Measurements from ENCODE around the gene NGEF. TPM values are rescaled to one million over a fixed set of nuclear protein-coding genes. Genes with fewer than 3 reads are reported as not detected.
A peak's percentile ranks its signal among the peaks of the same experiment; 100 is the strongest.

NGEF gene
- total RNA-seq, 1 experiment from 2014 or later: 1.9 TPM

DNA sequence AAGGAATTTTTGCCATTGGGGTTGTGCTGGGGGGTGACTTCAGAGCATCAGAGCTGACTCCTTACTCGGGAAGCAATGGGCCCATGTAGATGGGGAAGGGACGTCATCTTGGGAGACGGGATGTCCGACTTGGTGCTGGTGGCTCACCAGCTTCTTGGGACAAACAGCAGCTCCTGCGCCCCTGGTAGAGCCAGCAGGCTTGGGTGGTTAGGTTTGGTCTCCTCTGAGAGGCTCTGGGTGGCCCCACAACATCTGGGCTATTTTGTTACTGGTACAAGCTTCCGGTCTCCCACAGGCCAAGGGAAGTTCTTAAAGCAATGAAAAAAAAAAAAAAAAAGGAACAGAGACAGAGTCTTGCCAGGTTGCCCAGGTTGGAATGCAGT is 1.8 kb downstream of the NGEF start:
- H4K20me1 ChIP-seq (ENCODE audit: control insufficient read depth, insufficient read depth, insufficient read length): no peaks in the 10 kb centered on the region
- Mint-ChIP-seq H3K9me3 (peaks cover 0 to 5% of the 10 kb centered on the region in 2 experiments; a peak in 2 of 5 replicates), H3K4me1 (no peaks in the 10 kb centered on the region), H3K36me3 (ENCODE audit: insufficient read depth in 1 of 3, low read depth in 3 of 3) (no peaks in the 10 kb centered on the region), H3K27ac (no peak overlapping the region), H3K27me3 (ENCODE audit: low read depth) (peaks cover 3% of the 10 kb centered on the region; the same call in 1 of the 2 replicates), H3K4me3 (no peak overlapping the region)
- no peak overlapping the region for H2BK20ac ChIP-seq (ENCODE audit: low read depth, low read length, poor library complexity, severe bottlenecking)
- H3K79me2 ChIP-seq (ENCODE audit: insufficient read depth, low read length): no peaks in the 10 kb centered on the region
- H4K5ac ChIP-seq (ENCODE audit: insufficient read length, low read depth, low read length): no peak overlapping the region
- no peak overlapping the region for H2BK5ac ChIP-seq (ENCODE audit: insufficient read length, low read length)
- no peaks in the 10 kb centered on the region for H3K4me1 ChIP-seq (ENCODE audit: insufficient read depth, low read length)
- H3K18ac ChIP-seq (ENCODE audit: insufficient read length, low read depth, low read length): no peak overlapping the region
- TF ChIP-seq, protein P1, sequence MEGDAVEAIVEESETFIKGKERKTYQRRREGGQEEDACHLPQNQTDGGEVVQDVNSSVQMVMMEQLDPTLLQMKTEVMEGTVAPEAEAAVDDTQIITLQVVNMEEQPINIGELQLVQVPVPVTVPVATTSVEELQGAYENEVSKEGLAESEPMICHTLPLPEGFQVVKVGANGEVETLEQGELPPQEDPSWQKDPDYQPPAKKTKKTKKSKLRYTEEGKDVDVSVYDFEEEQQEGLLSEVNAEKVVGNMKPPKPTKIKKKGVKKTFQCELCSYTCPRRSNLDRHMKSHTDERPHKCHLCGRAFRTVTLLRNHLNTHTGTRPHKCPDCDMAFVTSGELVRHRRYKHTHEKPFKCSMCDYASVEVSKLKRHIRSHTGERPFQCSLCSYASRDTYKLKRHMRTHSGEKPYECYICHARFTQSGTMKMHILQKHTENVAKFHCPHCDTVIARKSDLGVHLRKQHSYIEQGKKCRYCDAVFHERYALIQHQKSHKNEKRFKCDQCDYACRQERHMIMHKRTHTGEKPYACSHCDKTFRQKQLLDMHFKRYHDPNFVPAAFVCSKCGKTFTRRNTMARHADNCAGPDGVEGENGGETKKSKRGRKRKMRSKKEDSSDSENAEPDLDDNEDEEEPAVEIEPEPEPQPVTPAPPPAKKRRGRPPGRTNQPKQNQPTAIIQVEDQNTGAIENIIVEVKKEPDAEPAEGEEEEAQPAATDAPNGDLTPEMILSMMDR (conservative IDR thresholded peaks at IDR 0.05): no peak
- H3K9ac ChIP-seq (ENCODE audit: extremely low read depth, insufficient read length, low read length): no peak overlapping the region
- no peak overlapping the region for H3T11ph ChIP-seq (ENCODE audit: low read length)
- no peaks in the 10 kb centered on the region for H3K27me3 ChIP-seq (ENCODE audit: insufficient read depth, low read length)
- peak; percentile 10 for DNase-seq
- no peak overlapping the region for H3K27ac ChIP-seq (ENCODE audit: insufficient read length, low read depth, low read length)
- H2BK12ac ChIP-seq (ENCODE audit: insufficient read length, low read depth, low read length): no peak overlapping the region
- no peak overlapping the region for H2AFZ ChIP-seq (ENCODE audit: low read length)
- no peaks in the 10 kb centered on the region for H3K79me1 ChIP-seq (ENCODE audit: insufficient read depth, low read depth, low read length, poor library complexity, severe bottlenecking)
- no peak overlapping the region for H3K4me2 ChIP-seq (ENCODE audit: insufficient read depth, insufficient read length, low read length)
- H2BK15ac ChIP-seq (ENCODE audit: low read depth, low read length): no peak overlapping the region
- WGBS (ENCODE audit: extremely low coverage, insufficient read length, low lambda C conversion rate): no CpG with 5 or more reads among the region's 6 CpGs
- H3K56ac ChIP-seq (ENCODE audit: insufficient read length, low read depth, low read length): no peak overlapping the region
- no peaks in the 10 kb centered on the region for H3K23me2 ChIP-seq (ENCODE audit: insufficient read length, low read depth, low read length, poor library complexity, severe bottlenecking)
- H3K9me3 ChIP-seq (ENCODE audit: control insufficient read depth, low read depth, low read length): no peaks in the 10 kb centered on the region
- H4K8ac ChIP-seq (replicated peaks; ENCODE audit: insufficient read length, low read depth, low read length): no peak overlapping the region
- H3K4ac ChIP-seq (ENCODE audit: low read depth, low read length): no peak overlapping the region
- no peak overlapping the region for H4K91ac ChIP-seq (ENCODE audit: insufficient read length, low read depth, low read length)
- H3K14ac ChIP-seq (ENCODE audit: insufficient read depth, low read length): no peak overlapping the region
- no peak overlapping the region for H2BK120ac ChIP-seq (ENCODE audit: low read depth, low read length, poor library complexity, severe bottlenecking)
- H3K23ac ChIP-seq (ENCODE audit: insufficient read length, low read depth, low read length): no peak overlapping the region
- H2AK5ac ChIP-seq (ENCODE audit: insufficient read length, low read length): no peak overlapping the region

Measured in H9 (cell line).